ENCODE measurements around the gene FBN2.

FBN2 gene

GRCh38 chr5:128264564-128265360 lies 273.3 kb downstream of the FBN2 start:
- TF ChIP-seq TAF1 (IDR thresholded peaks at IDR 0.05; ENCODE audit: low read depth) (no peak), EP300 (IDR thresholded peaks at IDR 0.05; ENCODE audit: borderline replicate concordance) (no peak), FOXM1 (IDR thresholded peaks at IDR 0.05; ENCODE audit: borderline replicate concordance, low read depth) (no peak), RAD21 (IDR thresholded peaks at IDR 0.05; ENCODE audit: low read depth) (no peak), CREB1 (IDR thresholded peaks at IDR 0.05; ENCODE audit: low read depth) (no peak), EGR1 (IDR thresholded peaks at IDR 0.05) (no peak)

GRCh38 chr5:128263357-128263756 lies 274.7 kb downstream of the FBN2 start:
- no peak for TF ChIP-seq TAF1 (IDR thresholded peaks at IDR 0.05; ENCODE audit: low read depth)
- no peak for TF ChIP-seq CEBPB (IDR thresholded peaks at IDR 0.05)
- no peak for TF ChIP-seq REST (IDR thresholded peaks at IDR 0.05; ENCODE audit: low read depth)
- TF ChIP-seq EGR1 (IDR thresholded peaks at IDR 0.05), result no peak
- no peak for TF ChIP-seq YY1 (IDR thresholded peaks at IDR 0.05; ENCODE audit: low read depth)
- no peak for TF ChIP-seq USF1 (IDR thresholded peaks at IDR 0.05)
- TF ChIP-seq ZBTB7A (IDR thresholded peaks at IDR 0.05; ENCODE audit: low read depth), result no peak
- no peak for TF ChIP-seq TCF12 (IDR thresholded peaks at IDR 0.05; ENCODE audit: low read depth)
- no peak for TF ChIP-seq FOXM1 (IDR thresholded peaks at IDR 0.05; ENCODE audit: borderline replicate concordance, low read depth)
- TF ChIP-seq NFIC (IDR thresholded peaks at IDR 0.05), result no peak
- TF ChIP-seq RAD21 (IDR thresholded peaks at IDR 0.05; ENCODE audit: low read depth), result no peak
- no peak for TF ChIP-seq TEAD4 (IDR thresholded peaks at IDR 0.05)
- no peak for TF ChIP-seq EP300 (IDR thresholded peaks at IDR 0.05; ENCODE audit: borderline replicate concordance)

GRCh38 chr5:128262911-128263310 lies 275.1 kb downstream of the FBN2 start:
- TF ChIP-seq FOXM1 (IDR thresholded peaks at IDR 0.05; ENCODE audit: borderline replicate concordance, low read depth) (no peak), TAF1 (IDR thresholded peaks at IDR 0.05; ENCODE audit: low read depth) (no peak), RAD21 (IDR thresholded peaks at IDR 0.05; ENCODE audit: low read depth) (no peak), CEBPB (IDR thresholded peaks at IDR 0.05) (no peak), EP300 (IDR thresholded peaks at IDR 0.05; ENCODE audit: borderline replicate concordance) (no peak), MAX (IDR thresholded peaks at IDR 0.05) (no peak), CREB1 (IDR thresholded peaks at IDR 0.05; ENCODE audit: low read depth) (no peak), USF1 (IDR thresholded peaks at IDR 0.05) (no peak), TEAD4 (IDR thresholded peaks at IDR 0.05) (no peak), TCF12 (IDR thresholded peaks at IDR 0.05; ENCODE audit: low read depth) (no peak), ZBTB7A (IDR thresholded peaks at IDR 0.05; ENCODE audit: low read depth) (no peak), NFIC (IDR thresholded peaks at IDR 0.05) (no peak)

GRCh38 chr5:128259607-128260021 lies 278.4 kb downstream of the FBN2 start:
- no peak for TF ChIP-seq EGR1 (IDR thresholded peaks at IDR 0.05)
- no peak for TF ChIP-seq TAF1 (IDR thresholded peaks at IDR 0.05; ENCODE audit: low read depth)
- TF ChIP-seq ZBTB7A (IDR thresholded peaks at IDR 0.05; ENCODE audit: low read depth), result no peak
- no peak for TF ChIP-seq FOXM1 (IDR thresholded peaks at IDR 0.05; ENCODE audit: borderline replicate concordance, low read depth)
- TF ChIP-seq CREB1 (IDR thresholded peaks at IDR 0.05; ENCODE audit: low read depth), result no peak
- no peak for TF ChIP-seq TCF12 (IDR thresholded peaks at IDR 0.05; ENCODE audit: low read depth)
- no peak for TF ChIP-seq MAX (IDR thresholded peaks at IDR 0.05)
- TF ChIP-seq USF1 (IDR thresholded peaks at IDR 0.05), result no peak
- no peak for TF ChIP-seq EP300 (IDR thresholded peaks at IDR 0.05; ENCODE audit: borderline replicate concordance)
- TF ChIP-seq RAD21 (IDR thresholded peaks at IDR 0.05; ENCODE audit: low read depth), result no peak
- TF ChIP-seq REST (IDR thresholded peaks at IDR 0.05; ENCODE audit: low read depth), result no peak
- no peak for TF ChIP-seq YY1 (IDR thresholded peaks at IDR 0.05; ENCODE audit: low read depth)
- no peak for TF ChIP-seq NFIC (IDR thresholded peaks at IDR 0.05)
- no peak for TF ChIP-seq TEAD4 (IDR thresholded peaks at IDR 0.05)

- TF ChIP-seq RAD21 (IDR thresholded peaks at IDR 0.05; ENCODE audit: low read depth), result no peak
Observed at GRCh38 chr5:128258372-128258771, 279.7 kb downstream of the FBN2 start.
